SK-N-SH (cell line): ENCODE measurements around the gene ANKRD33B.

ENCODE experiments used
- CTCF ChIP-seq: fragments of 200-600 bp; sonication (generic); IDR thresholded peaks from 2 replicates; pipeline ENCODE4 v1.6.1; 2017; ENCODE audit warnings: antibody characterized with exemption, mild to moderate bottlenecking, moderate library complexity
- EP300 ChIP-seq, 2 experiments: IDR thresholded peaks; 2 replicates each; pipeline versions ENCODE4 v1.4.0 to v1.6.1; 2012; ENCODE audit warnings: borderline replicate concordance in 1 of 2, low read depth in 1 of 2, low read length in 1 of 2
- RCOR1 ChIP-seq: fragments of 150-350 bp; IDR thresholded peaks from 2 replicates; pipeline ENCODE4 v1.6.1; 2017; ENCODE audit warnings: antibody characterized with exemption, low read length
- TAF1 ChIP-seq: IDR thresholded peaks from 2 replicates; pipeline ENCODE4 v1.6.1; 2012; ENCODE audit warnings: low read depth, mild to moderate bottlenecking, low read length, moderate library complexity, borderline replicate concordance
- ZBTB33 ChIP-seq: IDR thresholded peaks from 2 replicates; pipeline ENCODE4 v1.4.0; 2012; ENCODE audit warnings: low read depth, borderline replicate concordance

- no peak for TF ChIP-seq CTCF
- TF ChIP-seq EP300 (IDR thresholded peaks at IDR 0.05; ENCODE audit: borderline replicate concordance in 1 of 2, low read depth in 1 of 2, low read length in 1 of 2): no peak
- TF ChIP-seq TAF1: no peak
- TF ChIP-seq ZBTB33: no peak
- TF ChIP-seq RCOR1: no peak
Measured at GRCh38 chr5:10668697-10669096, 104.8 kb downstream of the ANKRD33B start.
